Measurements from ENCODE around the gene GPAT2.
"Not testable (repeated sequence)": the region's sequence is repeated elsewhere in the genome, so short reads cannot be mapped to it uniquely, and the experiment has no call there.

The GPAT2 gene

DNA sequence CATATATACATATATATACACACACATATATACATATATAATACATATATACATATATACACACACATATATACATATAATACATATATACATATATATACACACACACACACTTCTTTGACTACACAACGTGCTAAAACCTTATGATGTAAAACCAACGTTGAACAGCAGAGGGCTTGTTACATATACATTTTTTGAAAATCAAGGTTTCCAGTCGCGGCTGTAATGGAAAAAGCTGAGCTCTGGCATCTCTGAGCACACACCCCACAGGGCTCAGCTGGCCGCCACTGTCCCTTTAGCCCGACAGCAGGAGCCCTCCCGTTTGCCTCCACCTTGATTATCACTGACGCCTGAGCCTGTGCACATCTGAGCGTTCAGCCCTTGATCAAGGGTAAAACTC, 719 bp downstream of the GPAT2 start:
- FAIRE-seq: not testable (repeated sequence)

DNA sequence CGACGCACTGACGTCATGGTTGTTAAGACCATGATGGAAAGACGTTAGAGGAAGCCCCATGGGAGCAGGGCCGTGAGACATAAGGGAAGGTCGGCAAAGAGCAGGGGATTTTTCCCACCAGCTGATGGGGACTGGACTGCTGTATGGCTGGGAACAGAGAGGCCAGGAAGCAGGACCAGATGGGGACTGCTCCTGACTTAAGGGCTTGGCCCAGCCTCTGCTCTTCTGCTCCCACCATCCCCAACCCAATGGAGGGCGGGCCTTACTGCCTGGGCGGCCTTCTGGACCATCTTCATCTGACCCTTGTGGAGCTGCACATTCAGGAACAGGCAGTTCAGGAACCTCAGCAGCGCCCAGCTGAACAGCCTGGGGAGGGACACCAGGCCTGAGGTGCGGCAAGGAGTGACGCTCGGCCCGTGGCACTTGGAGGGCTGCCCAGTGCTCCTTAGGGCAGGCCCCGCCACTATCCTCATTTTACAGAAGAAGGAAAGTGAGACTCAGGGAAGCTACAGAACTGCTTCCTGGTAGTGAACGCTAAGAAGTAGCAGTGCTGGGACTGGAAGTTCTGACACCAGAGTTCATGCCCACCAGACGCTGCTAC, 6.9 kb downstream of the GPAT2 start:
- not testable (repeated sequence) for DNase-seq (ENCODE audit: insufficient read length, low spot score); FAIRE-seq

More for the DNA sequence above, 719 bp downstream of the GPAT2 start:
- not testable (repeated sequence) for DNase-seq (ENCODE audit: insufficient read length, low spot score)

DNA sequence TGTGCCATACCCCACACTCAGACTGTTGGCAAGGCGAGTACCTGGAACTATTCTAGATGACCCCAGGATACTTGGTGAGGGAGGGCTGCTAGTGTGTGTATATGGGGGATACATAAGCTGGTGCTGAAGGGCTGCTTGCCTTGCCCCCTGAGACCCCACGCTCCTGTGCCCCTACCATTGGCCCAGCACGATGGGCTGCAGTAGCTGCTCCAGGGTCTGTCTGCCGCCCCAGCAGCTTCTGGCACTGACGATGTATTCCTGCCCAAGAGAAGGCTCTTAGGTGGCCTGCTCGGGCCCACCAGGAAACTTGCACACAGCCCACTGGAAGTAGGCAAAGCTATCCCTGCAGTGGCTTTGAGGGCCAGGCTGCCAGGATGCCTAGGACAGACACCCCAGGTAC, 9.0 kb downstream of the GPAT2 start:
- FAIRE-seq; DNase-seq (ENCODE audit: insufficient read length, low spot score): not testable (repeated sequence)

DNA sequence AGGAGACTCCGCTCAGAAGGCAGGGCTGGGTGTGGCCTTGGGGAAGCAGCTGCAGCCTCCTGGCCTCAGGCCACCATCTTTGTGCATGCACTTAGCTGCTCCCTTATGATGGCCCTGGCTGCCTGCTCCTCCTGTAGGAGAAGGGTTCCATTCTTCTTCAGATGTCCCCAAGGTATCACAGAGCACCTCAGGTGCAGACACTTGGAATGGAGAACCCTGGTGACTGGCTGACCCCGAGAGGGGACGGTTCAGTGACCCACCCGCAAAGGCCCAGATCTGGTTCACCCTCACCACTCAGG, 9.6 kb downstream of the GPAT2 start:
- FAIRE-seq (no peak), DNase-seq (ENCODE audit: insufficient read length, low spot score) (no peak)
- TF ChIP-seq, protein P1, sequence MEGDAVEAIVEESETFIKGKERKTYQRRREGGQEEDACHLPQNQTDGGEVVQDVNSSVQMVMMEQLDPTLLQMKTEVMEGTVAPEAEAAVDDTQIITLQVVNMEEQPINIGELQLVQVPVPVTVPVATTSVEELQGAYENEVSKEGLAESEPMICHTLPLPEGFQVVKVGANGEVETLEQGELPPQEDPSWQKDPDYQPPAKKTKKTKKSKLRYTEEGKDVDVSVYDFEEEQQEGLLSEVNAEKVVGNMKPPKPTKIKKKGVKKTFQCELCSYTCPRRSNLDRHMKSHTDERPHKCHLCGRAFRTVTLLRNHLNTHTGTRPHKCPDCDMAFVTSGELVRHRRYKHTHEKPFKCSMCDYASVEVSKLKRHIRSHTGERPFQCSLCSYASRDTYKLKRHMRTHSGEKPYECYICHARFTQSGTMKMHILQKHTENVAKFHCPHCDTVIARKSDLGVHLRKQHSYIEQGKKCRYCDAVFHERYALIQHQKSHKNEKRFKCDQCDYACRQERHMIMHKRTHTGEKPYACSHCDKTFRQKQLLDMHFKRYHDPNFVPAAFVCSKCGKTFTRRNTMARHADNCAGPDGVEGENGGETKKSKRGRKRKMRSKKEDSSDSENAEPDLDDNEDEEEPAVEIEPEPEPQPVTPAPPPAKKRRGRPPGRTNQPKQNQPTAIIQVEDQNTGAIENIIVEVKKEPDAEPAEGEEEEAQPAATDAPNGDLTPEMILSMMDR (IDR thresholded peaks at IDR 0.05; ENCODE audit: insufficient read depth, missing control alignments): no peak

DNA sequence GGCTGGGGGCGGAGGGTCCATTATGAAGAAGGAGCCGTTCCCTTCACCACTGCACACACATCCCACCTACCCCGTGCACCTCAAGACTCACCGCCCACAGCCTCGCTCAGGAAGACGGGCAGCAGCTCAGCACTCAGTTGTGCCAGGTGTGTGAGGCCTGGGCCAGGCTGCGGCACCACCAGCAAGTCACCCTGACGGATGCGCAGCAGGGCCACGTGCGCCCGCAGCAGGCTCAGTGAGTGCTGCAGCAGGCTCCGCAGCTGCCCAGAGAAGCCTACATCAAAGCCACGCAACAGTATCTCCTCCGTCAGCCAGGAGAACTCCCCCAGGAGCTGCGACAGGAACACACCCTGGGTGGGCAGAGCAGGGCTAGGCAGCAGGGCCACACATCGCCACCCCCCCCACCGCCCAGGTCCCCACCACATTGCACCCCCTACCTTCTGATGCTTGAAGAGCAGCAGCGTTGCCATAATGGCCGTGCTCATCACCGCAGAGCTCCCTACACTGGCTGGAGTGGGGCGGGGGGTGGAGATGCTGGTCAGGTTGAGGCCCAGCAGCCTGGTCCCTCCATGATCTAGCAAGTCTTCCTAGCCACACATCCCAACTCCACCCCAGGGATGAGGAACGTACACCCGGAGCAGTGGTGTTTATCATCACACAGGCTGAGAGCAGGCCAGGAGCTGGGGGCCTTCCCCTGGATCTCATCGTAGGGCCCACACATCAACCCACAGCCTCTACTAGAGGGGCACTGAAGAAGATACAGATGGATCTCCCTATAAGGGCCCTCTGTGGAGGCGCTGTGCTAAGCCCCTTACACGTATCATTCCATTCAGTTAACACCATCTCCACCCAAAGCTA, 10.2 kb downstream of the GPAT2 start:
- TF ChIP-seq, protein P1 (IDR thresholded peaks at IDR 0.05; ENCODE audit: insufficient read depth, missing control alignments): no peak
- FAIRE-seq (no peak), DNase-seq (ENCODE audit: insufficient read length, low spot score) (no peak)

DNA sequence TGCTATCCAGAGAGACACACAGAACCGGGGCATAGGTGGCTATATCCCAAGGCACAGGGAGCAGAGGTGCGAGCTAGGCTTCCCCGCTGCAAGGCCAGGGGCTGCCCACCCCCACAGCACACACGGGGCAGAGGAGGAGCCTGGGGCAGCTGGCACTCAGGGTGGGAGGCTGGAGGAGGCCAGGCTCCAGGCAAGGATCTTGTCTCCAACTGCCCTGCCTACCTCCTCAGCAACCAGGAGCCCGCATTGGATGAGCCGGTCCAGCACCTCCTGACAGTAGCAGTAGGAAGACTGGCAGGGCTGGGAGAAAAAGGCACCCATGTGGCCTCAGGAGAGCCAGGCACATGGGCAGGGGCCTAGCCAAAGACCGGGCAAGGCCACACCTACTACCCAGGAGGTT, 11.0 kb downstream of the GPAT2 start:
- not testable (repeated sequence) for FAIRE-seq; DNase-seq (ENCODE audit: insufficient read length, low spot score)

DNA sequence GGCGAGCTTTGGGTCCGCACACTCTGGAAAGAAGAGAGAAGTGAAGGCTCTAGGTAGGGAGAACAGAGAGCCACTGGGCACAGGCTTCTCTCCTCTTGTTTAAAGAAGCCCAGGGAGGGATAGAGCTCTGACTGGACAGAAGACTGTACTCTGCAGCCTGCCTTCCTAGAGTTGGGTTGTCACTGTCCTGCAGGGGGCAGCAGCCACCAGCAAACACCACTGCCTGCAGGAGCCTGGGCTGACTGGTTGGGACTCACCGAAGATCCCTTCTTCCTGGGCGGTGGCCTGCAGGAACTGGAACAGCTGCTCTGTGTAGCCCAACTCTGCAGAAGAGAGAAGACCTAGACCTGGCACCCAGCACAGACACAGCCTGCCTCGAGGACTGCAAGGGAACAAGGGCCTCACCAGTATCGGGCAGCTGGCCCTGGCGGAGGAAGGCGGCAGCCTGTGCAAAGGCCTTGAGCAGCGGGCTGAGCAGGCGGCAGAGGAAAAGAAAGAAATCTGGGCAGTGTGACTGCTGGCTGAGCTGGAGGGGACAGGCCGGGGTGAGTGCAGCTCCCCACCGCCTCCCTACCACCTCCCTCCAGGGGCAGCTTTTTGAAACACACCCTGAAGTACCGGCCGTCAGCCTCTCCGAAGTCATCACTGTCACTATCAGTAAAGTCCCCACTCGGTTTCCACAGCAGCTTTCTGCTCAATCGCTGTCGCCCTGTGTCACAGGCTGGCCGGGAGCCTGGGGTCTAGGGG, 11.8 kb downstream of the GPAT2 start:
- peak; percentile 86 for DNase-seq (ENCODE audit: insufficient read length, low spot score)
- TF ChIP-seq, protein P1 (IDR thresholded peaks at IDR 0.05; ENCODE audit: insufficient read depth, missing control alignments): peak; percentile 85
- FAIRE-seq: not testable (repeated sequence)

DNA sequence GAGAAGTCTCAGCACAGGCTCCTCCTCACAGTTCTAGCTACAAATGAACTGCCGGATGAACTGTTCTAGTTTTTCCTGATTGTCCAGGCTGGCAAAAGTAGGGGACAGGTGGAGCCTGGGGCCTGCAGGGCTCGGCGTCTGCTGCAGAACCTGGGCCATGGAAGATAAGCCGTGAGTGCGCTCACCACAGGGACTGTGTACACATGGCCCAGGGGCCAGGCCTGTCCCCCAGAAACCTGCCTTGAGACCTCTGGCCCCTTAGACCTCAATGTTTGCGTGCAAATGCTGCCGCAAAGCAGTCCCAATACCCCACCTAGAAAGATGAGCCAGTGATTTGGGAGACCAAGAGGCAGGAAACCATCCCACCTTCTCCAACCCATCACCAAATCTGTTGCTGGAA, 12.6 kb downstream of the GPAT2 start:
- DNase-seq (ENCODE audit: insufficient read length, low spot score); FAIRE-seq: not testable (repeated sequence)

DNA sequence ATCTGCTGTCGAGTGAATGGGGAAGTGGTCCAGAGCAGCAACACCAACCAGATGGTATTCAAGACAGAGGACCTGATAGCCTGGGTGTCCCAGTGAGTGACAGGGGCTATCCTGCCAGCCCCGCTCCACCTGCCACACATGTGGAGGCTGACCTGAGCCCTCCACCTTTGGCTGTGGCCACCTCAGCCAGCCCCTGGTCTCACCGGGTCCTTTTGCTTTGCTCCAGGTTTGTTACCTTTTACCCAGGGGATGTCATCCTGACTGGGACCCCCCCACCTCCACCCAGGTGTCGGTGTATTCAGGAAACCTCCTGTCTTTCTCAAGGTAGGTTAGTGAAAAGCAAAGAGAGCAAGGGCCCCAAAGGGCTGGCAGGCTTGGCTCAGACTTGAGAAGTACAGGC, 13.6 kb downstream of the GPAT2 start:
- not testable (repeated sequence) for DNase-seq (ENCODE audit: insufficient read length, low spot score); FAIRE-seq

DNA sequence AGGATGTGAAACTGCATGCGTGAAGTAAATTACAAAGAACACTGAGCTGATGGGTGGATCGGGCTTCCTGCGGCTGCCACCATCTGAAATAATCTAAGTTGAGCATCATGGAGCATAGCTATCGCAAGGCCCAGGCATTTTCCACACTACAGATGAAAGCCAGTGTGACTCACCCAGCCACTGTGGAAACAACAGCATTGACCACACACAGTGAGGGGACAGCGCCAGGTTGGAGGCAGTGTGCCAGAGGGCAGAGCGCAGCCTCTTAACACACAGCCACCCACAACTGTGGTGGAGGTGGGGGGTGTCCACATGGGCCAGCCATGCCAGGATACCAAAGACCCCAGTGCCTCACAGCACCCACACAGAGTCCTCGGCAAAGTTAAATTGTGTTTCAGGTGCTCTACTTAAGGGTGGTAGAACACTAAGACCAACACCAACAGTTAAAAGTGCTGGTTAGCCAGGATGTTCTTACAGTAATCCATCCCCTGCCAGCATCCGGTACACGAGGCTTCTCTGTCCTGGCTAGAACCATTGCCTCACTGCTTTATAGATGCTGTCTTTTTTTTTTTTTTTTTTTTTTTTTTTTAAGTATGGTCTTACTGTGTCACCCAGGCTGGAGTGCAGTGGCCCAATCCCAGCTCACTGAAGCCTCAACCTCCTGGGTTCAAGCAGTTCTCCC, 14.7 kb downstream of the GPAT2 start:
- FAIRE-seq; DNase-seq (ENCODE audit: insufficient read length, low spot score): not testable (repeated sequence)

DNA sequence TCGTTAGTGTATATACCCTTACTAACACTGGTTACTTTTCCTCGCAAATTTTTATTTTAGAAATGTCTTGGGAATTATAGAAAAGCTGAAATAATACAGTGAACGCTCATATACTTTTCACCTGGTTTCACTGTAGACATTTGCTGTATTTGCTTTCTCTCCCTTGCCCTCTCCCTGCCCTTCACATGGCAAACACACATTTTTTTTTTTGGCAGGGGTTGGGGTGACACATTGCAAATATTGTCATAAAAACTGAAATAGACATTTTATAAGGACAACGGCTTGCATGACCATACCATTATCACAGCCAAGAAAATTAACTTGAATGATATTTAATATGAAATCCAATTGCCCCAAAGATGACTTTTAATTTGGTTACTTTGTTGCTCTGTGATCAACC, 18.4 kb downstream of the GPAT2 start:
- not testable (repeated sequence) for DNase-seq (ENCODE audit: insufficient read length, low spot score); FAIRE-seq

DNA sequence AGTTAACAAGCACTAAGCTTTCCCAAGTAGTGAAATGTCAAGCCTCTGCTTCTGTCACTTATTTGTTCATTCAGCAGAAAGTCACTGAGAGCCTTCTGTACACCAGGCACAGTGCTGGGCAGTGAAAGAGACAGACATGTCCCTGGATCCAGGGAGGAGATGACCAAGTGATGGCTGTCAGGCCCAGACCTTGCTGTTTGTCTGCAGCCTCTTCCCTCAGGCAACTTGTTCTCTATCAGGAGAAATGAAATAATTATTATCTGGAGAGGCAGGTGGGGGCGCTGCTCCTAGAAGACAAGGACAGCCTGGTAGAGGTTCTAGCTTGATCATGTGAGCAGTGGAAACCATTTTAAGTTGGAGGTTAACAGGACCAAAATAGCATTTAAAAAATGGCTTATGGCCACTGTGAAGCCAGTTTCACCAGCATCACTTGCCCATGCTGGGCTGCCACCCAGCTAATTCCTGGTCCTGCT, 21.9 kb downstream of the GPAT2 start:
- FAIRE-seq; DNase-seq (ENCODE audit: insufficient read length, low spot score): not testable (repeated sequence)

DNA sequence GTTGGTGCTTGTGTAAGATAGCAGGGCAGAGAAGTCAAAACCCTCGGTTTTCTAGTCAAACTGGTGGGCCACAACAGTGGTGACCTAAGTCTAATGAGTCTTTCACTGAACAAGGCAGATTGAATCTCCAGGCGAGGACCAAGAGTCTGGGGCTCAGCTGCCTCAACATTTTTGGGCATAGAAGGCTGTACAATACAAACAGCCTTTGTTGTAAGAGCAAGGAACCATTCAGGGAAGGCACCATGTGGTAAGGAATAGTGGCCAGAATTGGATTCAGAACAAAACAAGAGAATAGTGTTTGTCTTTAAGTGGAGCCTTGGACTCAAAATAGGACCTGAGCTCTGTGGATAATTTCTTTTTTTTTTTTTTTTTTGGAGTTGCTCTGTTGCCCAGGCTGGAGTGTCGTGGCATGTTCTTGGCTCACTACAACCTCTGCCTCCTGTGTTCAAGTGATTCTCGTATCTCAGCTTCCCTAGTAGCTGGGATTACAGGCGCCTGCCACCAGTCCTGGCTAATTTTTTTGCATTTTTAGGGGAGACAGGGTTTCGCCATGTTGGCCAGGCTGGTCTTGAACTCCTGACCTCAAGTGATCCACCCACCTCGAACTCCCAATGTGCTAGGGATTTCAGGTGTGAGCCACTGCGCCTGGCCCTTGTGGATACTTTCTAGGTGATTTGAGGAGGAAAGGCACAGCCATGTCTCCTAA, 22.5 kb downstream of the GPAT2 start:
- DNase-seq (ENCODE audit: insufficient read length, low spot score); FAIRE-seq: not testable (repeated sequence)
